Panc1 (cell line): ENCODE results near the gene SKAP1. TPM values are rescaled to one million over a fixed set of nuclear protein-coding genes. Genes with fewer than 3 reads are reported as not detected.

ENCODE experiments used
- ATAC-seq: fragments of 200-7000 bp; cut with Tn5 transposase; 2 replicates; pipeline ENCODE4 v1.9.1; 2020; ENCODE audit warnings: mild to moderate bottlenecking, moderate library complexity
- BruUV-seq: library from RNA; stranded (reverse); fragments of 400-500 nt; replicated peaks from 2 replicates; lab custom pipeline; 2021; lab: Mats Ljungman, UMichigan
- CTCF ChIA-PET: fragments of 300-600 bp; sonication (Branson Sonifier 250); formaldehyde crosslinking; loops from one replicate; lab custom pipeline; 2022; ENCODE audit warnings: antibody characterized with exemption; lab: Charles Lee
- POLR2A ChIA-PET: fragments of 300-600 bp; sonication (Branson Sonifier 250); formaldehyde crosslinking; loops from one replicate; lab custom pipeline; 2022; ENCODE audit warnings: antibody characterized with exemption; lab: Charles Lee
- DNase-seq: peaks from one replicate; pipeline ENCODE4 v3.0.0-alpha.2; 2010; ENCODE audit warnings: low read depth, low spot score
- H3K27ac ChIP-seq: 2 replicates; pipeline ENCODE4 v1.5.1; 2011; ENCODE audit warnings: mild to moderate bottlenecking, low read length, inconsistent platforms
- H3K27me3 ChIP-seq: fragments of 200-500 bp; sonication (Bioruptor generic); 2 replicates; pipeline ENCODE4 v1.6.0; 2014; ENCODE audit warnings: low read length, inconsistent platforms; ENCODE audit not compliant: control insufficient read depth, insufficient read depth
- H3K36me3 ChIP-seq: fragments of 200-500 bp; sonication (Bioruptor generic); 2 replicates; pipeline ENCODE4 v1.5.1; 2014; ENCODE audit warnings: inconsistent platforms, mild to moderate bottlenecking, low read length, moderate library complexity; ENCODE audit not compliant: control insufficient read depth, insufficient read depth
- H3K4me1 ChIP-seq: 2 replicates; pipeline ENCODE4 v1.5.1; 2011; ENCODE audit warnings: inconsistent platforms, mild to moderate bottlenecking, low read length, moderate library complexity; ENCODE audit not compliant: control insufficient read depth, insufficient read depth
- H3K4me3 ChIP-seq, 2 experiments: 2 replicates each; pipeline ENCODE4 v1.5.1; 2011 to 2012; ENCODE audit warnings: low read depth in 2 of 2, low read length in 2 of 2, mild to moderate bottlenecking in 2 of 2, inconsistent platforms in 1 of 2, moderate library complexity in 1 of 2
- H3K9me3 ChIP-seq: fragments of 200-500 bp; sonication (Bioruptor generic); 2 replicates; pipeline ENCODE4 v1.5.1; 2014; ENCODE audit warnings: low read depth, mild to moderate bottlenecking, inconsistent platforms, low read length, moderate library complexity; ENCODE audit not compliant: control insufficient read depth, insufficient read depth
- CTCF ChIP-seq: fragments of 450-650 bp; IDR thresholded peaks from 2 replicates; pipeline ENCODE4 v1.5.1; 2017; ENCODE audit warnings: mild to moderate bottlenecking
- POLR2AphosphoS5 ChIP-seq: IDR thresholded peaks from 2 replicates; pipeline ENCODE4 v1.6.1; 2012; ENCODE audit warnings: mild to moderate bottlenecking, low read depth, low read length, moderate library complexity
- REST ChIP-seq, 2 experiments: IDR thresholded peaks; 2 replicates each; pipeline ENCODE4 v1.6.1; 2011 to 2012; ENCODE audit warnings: low read depth in 2 of 2, control low read depth in 1 of 2, low read length in 1 of 2, mild to moderate bottlenecking in 1 of 2, moderate library complexity in 1 of 2; ENCODE audit not compliant: insufficient read depth in 1 of 2
- SIN3A ChIP-seq: IDR thresholded peaks from 2 replicates; pipeline ENCODE4 v1.6.1; 2012; ENCODE audit warnings: low read depth, mild to moderate bottlenecking, low read length, moderate library complexity, borderline replicate concordance; ENCODE audit not compliant: insufficient read depth
- TCF7L2 ChIP-seq: IDR thresholded peaks from 2 replicates; pipeline ENCODE4 v1.6.1; 2011; ENCODE audit warnings: mild to moderate bottlenecking, low read depth, low read length, inconsistent platforms
- in situ Hi-C: cut with HindIII; loops from 2 replicates; pipeline ENCODE4 v1.10.0; 2016; ENCODE audit warnings: low sequenced_read_pairs, low pct_unique_long_range_greater_than_20kb
- intact Hi-C: fragments of 100-400 bp; cut with micrococcal nuclease; formaldehyde crosslinking; loops from one replicate; pipeline ENCODE4 v1.10.0; 2022; ENCODE audit not compliant: unreplicated experiment
- total RNA-seq: library from RNA; stranded (reverse); gene quantifications from one replicate; pipeline ENCODE4 v1.2.1, GENCODE V29; 2021; ENCODE audit not compliant: unreplicated experiment

The SKAP1 gene
- total RNA-seq, 1 experiment from 2014 or later = 0.90 TPM

DNA sequence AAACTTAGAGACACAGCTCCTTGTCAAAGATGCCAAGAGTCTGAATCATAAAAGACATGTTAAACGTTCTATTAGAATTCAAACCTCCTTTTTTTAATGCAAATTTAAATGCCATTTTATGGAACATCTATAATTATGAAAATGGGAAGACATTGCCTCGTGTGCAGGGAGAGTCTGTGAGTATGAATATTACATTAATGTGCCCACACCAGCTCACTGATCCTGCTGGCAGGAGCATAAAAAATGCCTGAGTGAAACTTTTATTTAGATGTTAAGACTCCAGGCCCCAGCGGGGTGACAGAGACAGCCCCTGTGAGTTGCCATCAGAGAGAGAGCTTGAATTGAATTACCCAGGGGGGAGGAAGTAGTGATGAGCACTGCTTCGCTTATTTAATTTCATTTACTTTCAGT lies 237.7 kb downstream of the SKAP1 start:
- DNase-seq (no peak), ATAC-seq (no peak)
- ChIA-PET CTCF (no interaction called here), POLR2A (interaction anchor here (0.5 to 0.7 kb wide), 3 partner anchors 73 to 367 kb away, joined by 3 to 5 read pairs (median 4); no protein-coding TSS in a partner anchor)
- Histone ChIP-seq H3K36me3 (no peaks in the 10 kb centered on the region), H3K27ac (no peak overlapping the region), H3K4me3 (no peak overlapping the region), H3K27me3 (no peaks in the 10 kb centered on the region), H3K4me1 (peaks cover 12% of the 10 kb centered on the region; the same call in 1 of the 2 replicates), H3K9me3 (no peaks in the 10 kb centered on the region)
- no peak for TF ChIP-seq SIN3A
- no peak for TF ChIP-seq TCF7L2
- no peak for TF ChIP-seq REST (IDR thresholded peaks at IDR 0.05; ENCODE audit: insufficient read depth in 1 of 2, low read depth in 2 of 2, low read length in 1 of 2)
- no peak for TF ChIP-seq CTCF
- no peak for TF ChIP-seq POLR2AphosphoS5
- intact Hi-C loops (no loop called here), in situ Hi-C loops (no loop called here)
- BruUV-seq = no TSS peak

DNA sequence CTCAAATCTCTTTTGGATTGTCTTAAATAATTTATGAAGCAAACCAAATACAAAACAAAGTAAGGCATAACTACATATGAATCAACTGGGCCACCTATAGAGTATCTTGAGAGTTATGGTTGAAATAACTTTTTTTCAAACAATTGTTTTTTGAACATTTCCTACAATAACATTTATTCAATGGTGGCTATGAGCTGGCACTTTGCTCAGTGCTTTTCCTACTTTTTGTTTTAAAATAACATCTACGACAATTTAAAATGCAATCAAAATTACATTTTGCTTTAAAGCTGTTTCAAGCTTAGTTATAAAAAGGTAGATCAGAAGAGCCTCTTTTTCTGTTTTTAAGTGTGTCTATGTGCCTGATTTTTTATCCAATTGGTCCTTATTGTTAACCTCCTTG lies 238.7 kb downstream of the SKAP1 start:
- Histone ChIP-seq H3K4me3 (no peak overlapping the region), H3K4me1 (peaks cover 12% of the 10 kb centered on the region; the same call in 1 of the 2 replicates), H3K36me3 (no peaks in the 10 kb centered on the region), H3K9me3 (no peaks in the 10 kb centered on the region), H3K27me3 (no peaks in the 10 kb centered on the region), H3K27ac (no peak overlapping the region)
- POLR2A ChIA-PET = no interaction called here
- ATAC-seq = no peak
- TF ChIP-seq TCF7L2 (no peak), CTCF (no peak), SIN3A (no peak), REST (IDR thresholded peaks at IDR 0.05; ENCODE audit: insufficient read depth in 1 of 2, low read depth in 2 of 2, low read length in 1 of 2) (no peak), POLR2AphosphoS5 (no peak)
- no peak for DNase-seq
- in situ Hi-C loops = no loop called here
- intact Hi-C loops = no loop called here
- CTCF ChIA-PET = no interaction called here
- BruUV-seq = no TSS peak
